ENCODE measurements around the gene ARAP3.

ARAP3 gene

GRCh38 chr5:141638771-141639170 lies 43.3 kb downstream of the ARAP3 start:
- no peak for DNase-seq
- TF ChIP-seq EZH2 (IDR thresholded peaks at IDR 0.05; ENCODE audit: borderline replicate concordance, low read depth, low read length, severe bottlenecking) (no peak), CTCF (IDR thresholded peaks at IDR 0.05; ENCODE audit: borderline replicate concordance, extremely low read depth, low read length, poor library complexity, severe bottlenecking) (no peak)
- Histone ChIP-seq H4K20me1 (ENCODE audit: insufficient read depth, low read length) (peaks cover 20% of the 10 kb centered on the region), H3K9ac (ENCODE audit: low read depth, low read length) (no peak overlapping the region), H3K36me3 (ENCODE audit: insufficient read depth, low read length) (peaks cover 15% of the 10 kb centered on the region), H3K4me1 (ENCODE audit: insufficient read depth, low read length) (peaks cover 37% of the 10 kb centered on the region), H3K27ac (ENCODE audit: low read length) (no peak overlapping the region), H3K27me3 (ENCODE audit: insufficient read depth, low read length, poor library complexity) (no peaks in the 10 kb centered on the region), H3K4me2 (ENCODE audit: insufficient read depth, low read length) (no peak overlapping the region), H2AFZ (ENCODE audit: low read depth, low read length) (no peak overlapping the region), H3K4me3 (ENCODE audit: low read depth in 1 of 2, low read length in 2 of 2) (no peak overlapping the region), H3K79me2 (ENCODE audit: insufficient read depth, low read length) (peaks cover 29% of the 10 kb centered on the region), H3K9me3 (ENCODE audit: insufficient read depth, low read length, severe bottlenecking) (no peaks in the 10 kb centered on the region)
- ATAC-seq (ENCODE audit: insufficient read depth, low read depth): no peak

GRCh38 chr5:141637767-141638419 lies 44.1 kb downstream of the ARAP3 start:
- Histone ChIP-seq H4K20me1 (ENCODE audit: insufficient read depth, low read length) (peaks cover 20% of the 10 kb centered on the region), H3K79me2 (ENCODE audit: insufficient read depth, low read length) (peaks cover 35% of the 10 kb centered on the region), H3K4me3 (ENCODE audit: low read depth in 1 of 2, low read length in 2 of 2) (peak overlapping the region; percentile 82 to 98; a peak in 3 of 4 replicates), H3K9ac (ENCODE audit: low read depth, low read length) (peak overlapping the region; percentile 87), H3K9me3 (ENCODE audit: insufficient read depth, low read length, severe bottlenecking) (no peaks in the 10 kb centered on the region), H3K4me2 (ENCODE audit: insufficient read depth, low read length) (peak overlapping the region; percentile 100), H3K27ac (ENCODE audit: low read length) (no peak overlapping the region), H3K36me3 (ENCODE audit: insufficient read depth, low read length) (peaks cover 19% of the 10 kb centered on the region), H3K4me1 (ENCODE audit: insufficient read depth, low read length) (peaks cover 37% of the 10 kb centered on the region), H3K27me3 (ENCODE audit: insufficient read depth, low read length, poor library complexity) (no peaks in the 10 kb centered on the region), H2AFZ (ENCODE audit: low read depth, low read length) (peak overlapping the region; percentile 99; the same call in 1 of the 2 replicates)
- peak; percentile 23 for DNase-seq
- ATAC-seq (ENCODE audit: insufficient read depth, low read depth): no peak
- TF ChIP-seq CTCF (IDR thresholded peaks at IDR 0.05; ENCODE audit: borderline replicate concordance, extremely low read depth, low read length, poor library complexity, severe bottlenecking) (peak; percentile 17), EZH2 (IDR thresholded peaks at IDR 0.05; ENCODE audit: borderline replicate concordance, low read depth, low read length, severe bottlenecking) (no peak)

- Histone ChIP-seq H2AFZ (ENCODE audit: low read depth, low read length) (peak overlapping the region; percentile 99), H3K36me3 (ENCODE audit: insufficient read depth, low read length) (peaks cover 25% of the 10 kb centered on the region), H3K9me3 (ENCODE audit: insufficient read depth, low read length, severe bottlenecking) (no peaks in the 10 kb centered on the region), H3K4me1 (ENCODE audit: insufficient read depth, low read length) (peaks cover 43% of the 10 kb centered on the region), H3K79me2 (ENCODE audit: insufficient read depth, low read length) (peaks cover 42% of the 10 kb centered on the region), H3K4me2 (ENCODE audit: insufficient read depth, low read length) (peak overlapping the region; percentile 100), H3K27me3 (ENCODE audit: insufficient read depth, low read length, poor library complexity) (no peaks in the 10 kb centered on the region), H4K20me1 (ENCODE audit: insufficient read depth, low read length) (peaks cover 25% of the 10 kb centered on the region), H3K27ac (ENCODE audit: low read length) (no peak overlapping the region), H3K4me3 (ENCODE audit: low read depth in 1 of 2, low read length in 2 of 2) (peak overlapping the region; percentile 82 to 98; a peak in 3 of 4 replicates), H3K9ac (ENCODE audit: low read depth, low read length) (peak overlapping the region; percentile 87)
- DNase-seq (peak; percentile 45), ATAC-seq (ENCODE audit: insufficient read depth, low read depth) (peak; percentile 58)
- TF ChIP-seq EZH2 (IDR thresholded peaks at IDR 0.05; ENCODE audit: borderline replicate concordance, low read depth, low read length, severe bottlenecking): no peak
- TF ChIP-seq CTCF (IDR thresholded peaks at IDR 0.05; ENCODE audit: borderline replicate concordance, extremely low read depth, low read length, poor library complexity, severe bottlenecking): no peak
Measured at GRCh38 chr5:141637123-141637766, 44.8 kb downstream of the ARAP3 start.

Data from DND-41 (cell line).